ENCODE data around the gene SIRT7. TPM values are rescaled to one million over a fixed set of nuclear protein-coding genes. Genes with fewer than 3 reads are reported as not detected.

SIRT7 gene
- total RNA-seq, 3 donors from 2014 or later = 50.1 to 83.5 (median 73.7) TPM

DNA sequence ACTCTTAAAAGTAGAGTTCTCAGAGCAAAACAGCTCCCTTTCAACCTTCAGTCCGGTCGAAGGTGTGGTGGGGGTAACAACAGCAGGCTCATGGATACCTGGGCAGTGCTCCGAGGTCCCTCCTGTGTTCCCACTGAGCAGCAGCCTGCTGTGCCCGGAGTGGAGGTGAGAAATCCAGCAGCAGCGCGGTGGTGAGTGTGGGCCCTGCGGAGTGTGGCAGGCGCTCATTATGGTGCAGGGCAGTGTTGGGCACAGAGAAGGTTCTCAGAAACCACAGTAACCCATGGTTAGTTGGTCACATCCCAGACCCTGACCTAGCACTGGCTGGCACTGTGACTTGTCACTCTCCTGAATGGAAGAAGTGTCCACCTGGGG, 52.6 kb downstream of the SIRT7 start:
- Histone ChIP-seq H3K4me1 (ENCODE audit: low read depth) (peaks cover 73% of the 10 kb centered on the region), H3K36me3 (ENCODE audit: low read depth) (no peaks in the 10 kb centered on the region), H3K9me3 (no peaks in the 10 kb centered on the region), H3K4me3 (no peak overlapping the region)
- TF ChIP-seq, protein P1, sequence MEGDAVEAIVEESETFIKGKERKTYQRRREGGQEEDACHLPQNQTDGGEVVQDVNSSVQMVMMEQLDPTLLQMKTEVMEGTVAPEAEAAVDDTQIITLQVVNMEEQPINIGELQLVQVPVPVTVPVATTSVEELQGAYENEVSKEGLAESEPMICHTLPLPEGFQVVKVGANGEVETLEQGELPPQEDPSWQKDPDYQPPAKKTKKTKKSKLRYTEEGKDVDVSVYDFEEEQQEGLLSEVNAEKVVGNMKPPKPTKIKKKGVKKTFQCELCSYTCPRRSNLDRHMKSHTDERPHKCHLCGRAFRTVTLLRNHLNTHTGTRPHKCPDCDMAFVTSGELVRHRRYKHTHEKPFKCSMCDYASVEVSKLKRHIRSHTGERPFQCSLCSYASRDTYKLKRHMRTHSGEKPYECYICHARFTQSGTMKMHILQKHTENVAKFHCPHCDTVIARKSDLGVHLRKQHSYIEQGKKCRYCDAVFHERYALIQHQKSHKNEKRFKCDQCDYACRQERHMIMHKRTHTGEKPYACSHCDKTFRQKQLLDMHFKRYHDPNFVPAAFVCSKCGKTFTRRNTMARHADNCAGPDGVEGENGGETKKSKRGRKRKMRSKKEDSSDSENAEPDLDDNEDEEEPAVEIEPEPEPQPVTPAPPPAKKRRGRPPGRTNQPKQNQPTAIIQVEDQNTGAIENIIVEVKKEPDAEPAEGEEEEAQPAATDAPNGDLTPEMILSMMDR (IDR thresholded peaks at IDR 0.05) = no peak
- DNase-seq = no peak
- ATAC-seq = no peak
- intact Hi-C loops (cut with DNase I, micrococcal nuclease) = no loop called here

DNA sequence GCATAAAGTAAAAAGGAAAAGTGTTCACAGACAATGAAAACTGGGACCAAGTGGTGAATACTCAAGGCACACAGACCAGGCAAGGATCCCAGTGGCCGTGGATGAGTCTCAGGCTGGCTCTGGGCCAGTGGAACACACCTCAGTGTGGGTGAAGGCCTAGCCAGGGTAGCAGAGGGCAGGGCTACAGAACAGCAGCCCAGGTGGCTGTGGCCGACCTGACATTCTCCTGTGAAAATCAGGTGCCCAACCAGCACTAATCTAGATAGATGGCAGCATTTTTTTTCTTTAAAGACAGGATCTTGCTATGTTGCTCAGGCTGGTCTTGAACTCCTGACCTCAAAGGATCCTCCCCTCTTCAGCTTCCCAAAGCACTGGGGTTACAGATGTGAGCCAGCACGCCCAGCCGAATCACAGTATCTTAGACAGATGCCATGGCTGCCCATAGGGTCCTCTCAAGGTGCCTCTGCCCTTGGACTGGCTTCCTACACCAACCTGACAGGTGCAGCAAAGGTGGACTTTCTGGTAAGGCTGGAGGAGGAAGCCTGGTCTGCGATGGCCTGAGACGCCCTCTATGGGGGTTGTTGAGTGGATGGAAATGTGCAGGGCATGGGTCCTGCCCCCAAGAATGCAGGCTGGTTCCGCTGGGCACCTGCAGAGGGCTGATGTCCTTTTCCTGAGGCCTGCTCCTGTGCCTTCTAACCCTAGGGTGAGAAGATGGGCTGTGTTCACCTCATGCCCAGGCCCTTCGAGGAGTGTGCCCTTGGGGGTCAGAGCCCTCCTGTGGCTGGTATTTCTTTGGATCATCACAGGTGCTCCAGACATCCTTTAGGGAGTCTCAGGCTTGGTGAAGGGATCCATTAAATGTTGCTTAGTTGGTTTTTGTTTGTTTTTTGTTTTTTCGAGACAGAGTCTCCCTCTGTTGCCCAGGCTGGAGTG, 53.9 kb downstream of the SIRT7 start:
- H3K36me3 ChIP-seq (ENCODE audit: low read depth) = no peaks in the 10 kb centered on the region
- no peak overlapping the region for H3K4me3 ChIP-seq

DNA sequence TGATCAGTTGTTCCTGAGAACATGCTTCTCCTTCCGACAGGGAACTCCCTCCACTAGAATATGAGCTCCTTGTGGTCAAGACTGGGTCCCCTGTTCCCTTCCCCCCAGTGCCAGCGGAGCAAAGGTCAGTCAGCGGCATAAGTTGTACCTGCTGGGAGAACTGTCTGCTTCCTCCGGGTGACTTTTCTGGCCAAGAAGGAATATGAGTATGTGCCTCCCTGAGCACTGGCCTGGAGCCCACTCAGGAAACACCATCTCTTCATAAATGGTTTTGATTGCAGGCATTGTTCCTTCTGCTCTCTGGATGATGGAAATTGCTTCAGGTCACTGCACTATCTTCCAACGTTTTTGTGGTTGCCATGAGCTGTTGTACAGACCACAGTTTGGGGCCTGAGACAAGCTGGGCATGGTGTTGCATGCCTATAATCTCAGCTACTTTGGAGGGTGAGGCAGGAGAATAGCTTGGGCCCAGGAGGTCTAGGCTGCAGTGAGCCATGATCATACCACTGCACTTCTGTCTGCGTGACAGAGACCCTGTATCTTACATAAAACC, 54.8 kb downstream of the SIRT7 start:
- no peak overlapping the region for H3K4me3 ChIP-seq
- peaks cover 69% of the 10 kb centered on the region for H3K4me1 ChIP-seq (ENCODE audit: low read depth)
- ATAC-seq = no peak
- no peaks in the 10 kb centered on the region for H3K36me3 ChIP-seq (ENCODE audit: low read depth)
- DNase-seq = no peak
- TF ChIP-seq, protein P1 (IDR thresholded peaks at IDR 0.05) = no peak
- intact Hi-C loops (cut with DNase I, micrococcal nuclease) = no loop called here
- no peaks in the 10 kb centered on the region for H3K9me3 ChIP-seq

More for the DNA sequence above, 53.9 kb downstream of the SIRT7 start:
- intact Hi-C loops (cut with DNase I, micrococcal nuclease) = no loop called here
- Histone ChIP-seq H3K4me1 (ENCODE audit: low read depth) (peaks cover 69% of the 10 kb centered on the region), H3K9me3 (no peaks in the 10 kb centered on the region)
- TF ChIP-seq, protein P1 (IDR thresholded peaks at IDR 0.05) = no peak
- ATAC-seq (no peak), DNase-seq (no peak)

Other genes with a start within 250 kb of the SIRT7 start
- 10 to 100 TPM; 14.0 to 27.6 (median 26.1) TPM for gene ARL16, start 234.4 kb downstream of the SIRT7 start, total RNA-seq
- 100 to 1,000 TPM in 2 of 3 donors, 10 to 100 TPM in 1; 91.4 to 126 (median 102) TPM for gene HGS, start 234.2 kb downstream of the SIRT7 start, total RNA-seq
- gene MRPL12, start 214.8 kb downstream of the SIRT7 start, total RNA-seq = 100 to 1,000 TPM in 2 of 3 donors, 10 to 100 TPM in 1; 69.0 to 109 (median 108) TPM
- gene SLC25A10, start 205.9 kb downstream of the SIRT7 start, total RNA-seq = 10 to 100 TPM; 22.9 to 61.6 (median 57.6) TPM
- gene GCGR, start 114.0 kb downstream of the SIRT7 start, total RNA-seq = under 1 TPM; 0.22 to 0.98 (median 0.43) TPM
- 10 to 100 TPM; 21.2 to 80.2 (median 38.7) TPM for gene MCRIP1, start 84.9 kb downstream of the SIRT7 start, total RNA-seq
- under 1 TPM in 2 of 3 donors, not detected in 1; 0.52 to 0.84 TPM for gene PPP1R27, start 83.1 kb downstream of the SIRT7 start, total RNA-seq
- 100 to 1,000 TPM; 354 to 727 (median 491) TPM for gene P4HB, start 57.6 kb downstream of the SIRT7 start, total RNA-seq
- 100 to 1,000 TPM; 326 to 473 (median 442) TPM for gene ARHGDIA, start 46.8 kb downstream of the SIRT7 start, total RNA-seq
- gene ALYREF, start 26.6 kb downstream of the SIRT7 start, total RNA-seq = 10 to 100 TPM; 38.1 to 88.7 (median 43.3) TPM
- gene ANAPC11, start 26.5 kb downstream of the SIRT7 start, total RNA-seq = 10 to 100 TPM; 78.2 to 97.1 (median 81.3) TPM
- under 1 TPM; 0.12 to 0.51 (median 0.26) TPM for gene NPB, start 15.9 kb downstream of the SIRT7 start, total RNA-seq
- gene PCYT2, start 6.8 kb downstream of the SIRT7 start, total RNA-seq = 10 to 100 TPM; 36.0 to 59.4 (median 58.3) TPM
- gene MAFG, start 9.6 kb upstream of the SIRT7 start, total RNA-seq = 10 to 100 TPM; 17.4 to 34.0 (median 21.1) TPM
- gene PYCR1, start 19.1 kb upstream of the SIRT7 start, total RNA-seq = 10 to 100 TPM; 14.7 to 35.0 (median 28.2) TPM
- gene MYADML2, start 29.1 kb upstream of the SIRT7 start, total RNA-seq = under 1 TPM in 1 of 3 donors, not detected in 2; 0.13 TPM
- under 1 TPM in 1 of 3 donors, not detected in 2; 0.13 TPM for gene NOTUM, start 43.0 kb upstream of the SIRT7 start, total RNA-seq
- gene ASPSCR1, start 59.5 kb upstream of the SIRT7 start, total RNA-seq = 10 to 100 TPM; 33.1 to 35.2 (median 34.5) TPM
- 100 to 1,000 TPM in 1 of 3 donors, 10 to 100 TPM in 2; 76.3 to 114 (median 81.3) TPM for gene CENPX, start 104.7 kb upstream of the SIRT7 start, total RNA-seq
- gene LRRC45, start 105.1 kb upstream of the SIRT7 start, total RNA-seq = 10 to 100 TPM; 18.9 to 20.0 (median 19.8) TPM
- gene RAC3, start 113.5 kb upstream of the SIRT7 start, total RNA-seq = 1 to 10 TPM; 3.4 to 6.2 (median 4.2) TPM
- 100 to 1,000 TPM in 2 of 3 donors, 10 to 100 TPM in 1; 84.9 to 151 (median 124) TPM for gene DCXR, start 119.5 kb upstream of the SIRT7 start, total RNA-seq
- gene RFNG, start 133.6 kb upstream of the SIRT7 start, total RNA-seq = 10 to 100 TPM; 30.7 to 37.9 (median 30.9) TPM
- 10 to 100 TPM; 73.6 to 81.6 (median 80.4) TPM for gene GPS1, start 133.7 kb upstream of the SIRT7 start, total RNA-seq
- 100 to 1,000 TPM in 2 of 3 donors, 10 to 100 TPM in 1; 99.8 to 143 (median 138) TPM for gene DUS1L, start 147.6 kb upstream of the SIRT7 start, total RNA-seq
- gene FASN, start 180.1 kb upstream of the SIRT7 start, total RNA-seq = 100 to 1,000 TPM in 2 of 3 donors, 10 to 100 TPM in 1; 87.2 to 115 (median 102) TPM

All from mucosa of descending colon (tissue), 3 donors.